GM18907 (cell line): ENCODE data around the gene MOGAT3.
"Not testable (repeated sequence)": the region's sequence is repeated elsewhere in the genome, so short reads cannot be mapped to it uniquely, and the experiment has no call there.

ENCODE experiments used
- ATAC-seq: cut with Tn5 transposase; IDR thresholded peaks from one replicate; pipeline ENCODE4 v1.9.1; 2021; ENCODE audit warnings: mild to moderate bottlenecking, moderate library complexity; ENCODE audit not compliant: unreplicated experiment

Gene MOGAT3

GRCh38 chr7:101205901-101206664 lies 5.2 kb upstream of the MOGAT3 start:
- no peak for ATAC-seq

- not testable (repeated sequence) for ATAC-seq
Measured at GRCh38 chr7:101203740-101204738, 3.2 kb upstream of the MOGAT3 start.

- no peak for ATAC-seq
Measured at GRCh38 chr7:101202603-101202918, 1.7 kb upstream of the MOGAT3 start.

- no peak for ATAC-seq
Measured at GRCh38 chr7:101201695-101202602, 1.1 kb upstream of the MOGAT3 start.

GRCh38 chr7:101200504-101200861 lies 353 bp downstream of the MOGAT3 start:
- no peak for ATAC-seq

GRCh38 chr7:101199522-101199921 lies 1.3 kb downstream of the MOGAT3 start:
- not testable (repeated sequence) for ATAC-seq

GRCh38 chr7:101198476-101198875 lies 2.4 kb downstream of the MOGAT3 start:
- ATAC-seq: no peak

- ATAC-seq: no peak
Measured at GRCh38 chr7:101197991-101198390, 2.8 kb downstream of the MOGAT3 start.

- no peak for ATAC-seq
Measured at GRCh38 chr7:101195884-101196283, 5.0 kb downstream of the MOGAT3 start.

- ATAC-seq: no peak
Measured at GRCh38 chr7:101189109-101189508, 11.7 kb downstream of the MOGAT3 start.

- ATAC-seq: no peak
Measured at GRCh38 chr7:101186844-101187428, 13.9 kb downstream of the MOGAT3 start.

GRCh38 chr7:101186194-101186593 lies 14.6 kb downstream of the MOGAT3 start:
- ATAC-seq: no peak

- no peak for ATAC-seq
Measured at GRCh38 chr7:101185258-101185839, 15.5 kb downstream of the MOGAT3 start.

- no peak for ATAC-seq
Measured at GRCh38 chr7:101180130-101180755, 20.6 kb downstream of the MOGAT3 start, which contains the start of gene NAT16. Gene NAT16, minus strand, starts transcription at chr7:101180293. Its CDS starts 5,486 bp downstream, at chr7:101174807.

GRCh38 chr7:101179713-101180112 lies 21.1 kb downstream of the MOGAT3 start:
- ATAC-seq: no peak

GRCh38 chr7:101179117-101179516 lies 21.7 kb downstream of the MOGAT3 start:
- no peak for ATAC-seq

- ATAC-seq: no peak
Measured at GRCh38 chr7:101177644-101178043, 23.2 kb downstream of the MOGAT3 start.

- no peak for ATAC-seq
Measured at GRCh38 chr7:101175664-101176063, 25.2 kb downstream of the MOGAT3 start.

GRCh38 chr7:101174322-101174854 lies 26.4 kb downstream of the MOGAT3 start:
- no peak for ATAC-seq
